Measurements from ENCODE around the gene FAM180A. TPM values are rescaled to one million over a fixed set of nuclear protein-coding genes. Genes with fewer than 3 reads are reported as not detected.

Gene FAM180A
- total and polyA plus RNA-seq, 2 donors (not counting 1 experiment from before 2014, with no cell fraction given): not detected

DNA sequence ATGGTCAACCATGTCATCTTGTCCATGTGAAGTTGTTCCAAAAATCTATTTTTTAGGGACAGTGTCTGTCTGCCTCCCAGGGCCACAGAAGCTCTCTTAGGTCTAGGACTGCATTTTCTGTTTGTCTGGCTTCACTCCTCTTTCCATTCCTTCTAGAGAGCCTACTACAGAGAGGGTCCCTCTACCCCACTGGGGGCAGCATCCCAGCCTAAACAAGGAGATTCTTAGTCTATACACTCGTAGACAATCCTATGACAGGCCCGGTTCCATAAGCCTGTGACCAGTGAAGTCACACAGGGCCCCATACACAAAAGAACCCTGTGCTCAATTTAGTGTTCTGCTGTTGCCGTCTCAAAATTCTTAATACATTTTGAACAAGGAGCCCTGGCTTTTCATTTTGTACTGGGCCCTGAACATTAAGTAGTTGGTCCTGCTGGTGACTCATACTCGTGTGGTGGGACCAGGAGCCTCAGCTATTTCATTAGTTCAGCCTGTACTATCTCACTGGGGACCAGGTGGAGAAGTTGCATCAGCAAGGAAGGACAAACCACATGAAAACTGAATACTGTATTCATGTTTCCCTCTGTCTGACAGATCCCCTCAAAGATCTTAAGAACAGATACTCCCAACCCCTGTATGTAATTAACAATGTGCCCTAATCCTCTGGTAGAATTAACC, 23.5 kb upstream of the FAM180A start:
- no peaks in the 10 kb centered on the region for H3K9me3 ChIP-seq (ENCODE audit: control extremely low read depth in 1 of 3, control insufficient read depth in 2 of 3, insufficient read depth in 1 of 3, low read length in 2 of 3)
- peaks cover 0 to 6% (median 2%) of the 10 kb centered on the region in 4 experiments for H3K27me3 ChIP-seq (replicated peaks in 1 of 4; ENCODE audit: control extremely low read depth in 1 of 4, control insufficient read depth in 3 of 4, insufficient read depth in 4 of 4, low read length in 3 of 4)
- H3K36me3 ChIP-seq (replicated peaks in 1 of 2; ENCODE audit: control extremely low read depth in 1 of 2, control insufficient read depth in 1 of 2, extremely low read depth in 1 of 2, insufficient read depth in 2 of 2, low read length in 1 of 2): no peaks in the 10 kb centered on the region
- H3K4me1 Mint-ChIP-seq: no peaks in the 10 kb centered on the region
- no peaks in the 10 kb centered on the region for H4K20me1 ChIP-seq (ENCODE audit: control insufficient read depth, insufficient read depth, low read length, poor library complexity, severe bottlenecking)
- H3K27me3 Mint-ChIP-seq: peaks cover 19% of the 10 kb centered on the region
- no peak overlapping the region for H3K4me2 ChIP-seq (replicated peaks; ENCODE audit: low read depth, low read length, poor library complexity, severe bottlenecking)
- WGBS (ENCODE audit: insufficient coverage): 79% methylated on average over 4 of the region's 4 CpGs
- TF ChIP-seq EZH2 (IDR thresholded peaks at IDR 0.05; ENCODE audit: borderline replicate concordance, insufficient read depth, low read depth, low read length, poor library complexity, severe bottlenecking): no peak
- TF ChIP-seq, protein P1, sequence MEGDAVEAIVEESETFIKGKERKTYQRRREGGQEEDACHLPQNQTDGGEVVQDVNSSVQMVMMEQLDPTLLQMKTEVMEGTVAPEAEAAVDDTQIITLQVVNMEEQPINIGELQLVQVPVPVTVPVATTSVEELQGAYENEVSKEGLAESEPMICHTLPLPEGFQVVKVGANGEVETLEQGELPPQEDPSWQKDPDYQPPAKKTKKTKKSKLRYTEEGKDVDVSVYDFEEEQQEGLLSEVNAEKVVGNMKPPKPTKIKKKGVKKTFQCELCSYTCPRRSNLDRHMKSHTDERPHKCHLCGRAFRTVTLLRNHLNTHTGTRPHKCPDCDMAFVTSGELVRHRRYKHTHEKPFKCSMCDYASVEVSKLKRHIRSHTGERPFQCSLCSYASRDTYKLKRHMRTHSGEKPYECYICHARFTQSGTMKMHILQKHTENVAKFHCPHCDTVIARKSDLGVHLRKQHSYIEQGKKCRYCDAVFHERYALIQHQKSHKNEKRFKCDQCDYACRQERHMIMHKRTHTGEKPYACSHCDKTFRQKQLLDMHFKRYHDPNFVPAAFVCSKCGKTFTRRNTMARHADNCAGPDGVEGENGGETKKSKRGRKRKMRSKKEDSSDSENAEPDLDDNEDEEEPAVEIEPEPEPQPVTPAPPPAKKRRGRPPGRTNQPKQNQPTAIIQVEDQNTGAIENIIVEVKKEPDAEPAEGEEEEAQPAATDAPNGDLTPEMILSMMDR (IDR thresholded peaks at IDR 0.05): no peak
- ATAC-seq (ENCODE audit: low read depth): no peak
- H2AFZ ChIP-seq (ENCODE audit: insufficient read depth, low read depth, low read length, poor library complexity, severe bottlenecking): no peak overlapping the region
- H3K4me3 ChIP-seq (ENCODE audit: control extremely low read depth in 1 of 5, extremely low read depth in 1 of 5, insufficient read depth in 1 of 5, low read depth in 2 of 5, low read length in 4 of 5): no peak overlapping the region
- H3K27ac Mint-ChIP-seq: no peak overlapping the region
- no peak for DNase-seq
- no peak overlapping the region for H3K4me3 Mint-ChIP-seq
- no peaks in the 10 kb centered on the region for H3K4me1 ChIP-seq (ENCODE audit: control insufficient read depth in 2 of 2, insufficient read depth in 2 of 2, low read length in 2 of 2)
- H3K79me2 ChIP-seq (ENCODE audit: control insufficient read depth, insufficient read depth, low read length): no peaks in the 10 kb centered on the region
- intact Hi-C loops (cut with micrococcal nuclease): no loop called here
- no peaks in the 10 kb centered on the region for H3K9me3 Mint-ChIP-seq (ENCODE audit: insufficient read depth)
- ChIA-PET POLR2A (no interaction called here), CTCF (no interaction called here)
- no peak overlapping the region for H3K9ac ChIP-seq (ENCODE audit: low read length)
- H3K27ac ChIP-seq (ENCODE audit: low read length in 2 of 2): no peak overlapping the region

DNA sequence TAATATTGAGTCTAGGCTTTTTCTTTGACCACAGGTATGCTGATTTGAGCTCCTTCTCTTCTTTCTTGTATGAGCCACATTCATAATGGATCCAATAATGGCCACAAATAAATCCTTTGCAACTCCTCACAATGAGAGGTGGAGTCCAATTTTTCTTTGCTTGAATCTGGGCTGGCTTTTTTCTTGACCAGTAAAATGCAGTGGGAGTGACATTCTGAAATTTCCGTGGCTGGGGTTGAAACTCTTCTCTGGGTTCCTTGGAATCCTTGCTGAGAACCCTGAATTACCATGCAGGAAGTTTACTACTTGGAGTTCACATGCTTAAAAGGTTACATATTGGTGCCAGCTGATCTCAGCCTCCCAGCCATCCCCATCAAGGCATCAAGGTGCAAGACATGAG, 22.4 kb upstream of the FAM180A start:
- ChIA-PET CTCF (no interaction called here), POLR2A (no interaction called here)
- no peaks in the 10 kb centered on the region for H3K4me1 ChIP-seq (ENCODE audit: control insufficient read depth in 2 of 2, insufficient read depth in 2 of 2, low read length in 2 of 2)
- ATAC-seq (ENCODE audit: low read depth) (no peak), DNase-seq (no peak)
- H3K36me3 ChIP-seq (replicated peaks in 1 of 2; ENCODE audit: control extremely low read depth in 1 of 2, control insufficient read depth in 1 of 2, extremely low read depth in 1 of 2, insufficient read depth in 2 of 2, low read length in 1 of 2): no peaks in the 10 kb centered on the region
- no peak overlapping the region for H3K4me2 ChIP-seq (replicated peaks; ENCODE audit: low read depth, low read length, poor library complexity, severe bottlenecking)
- H3K79me2 ChIP-seq (ENCODE audit: control insufficient read depth, insufficient read depth, low read length): no peaks in the 10 kb centered on the region
- no peaks in the 10 kb centered on the region for H4K20me1 ChIP-seq (ENCODE audit: control insufficient read depth, insufficient read depth, low read length, poor library complexity, severe bottlenecking)
- intact Hi-C loops (cut with micrococcal nuclease): no loop called here
- H3K9me3 ChIP-seq (ENCODE audit: control extremely low read depth in 1 of 3, control insufficient read depth in 2 of 3, insufficient read depth in 1 of 3, low read length in 2 of 3): no peaks in the 10 kb centered on the region
- H2AFZ ChIP-seq (ENCODE audit: insufficient read depth, low read depth, low read length, poor library complexity, severe bottlenecking): no peak overlapping the region
- 63% methylated on average over 1 of the region's 1 CpG for WGBS (ENCODE audit: insufficient coverage)
- TF ChIP-seq, protein P1 (IDR thresholded peaks at IDR 0.05): no peak
- TF ChIP-seq EZH2 (IDR thresholded peaks at IDR 0.05; ENCODE audit: borderline replicate concordance, insufficient read depth, low read depth, low read length, poor library complexity, severe bottlenecking): no peak
- no peak overlapping the region for H3K9ac ChIP-seq (ENCODE audit: low read length)
- Mint-ChIP-seq H3K9me3 (ENCODE audit: insufficient read depth) (no peaks in the 10 kb centered on the region), H3K27me3 (peaks cover 28% of the 10 kb centered on the region), H3K4me1 (no peaks in the 10 kb centered on the region), H3K4me3 (no peak overlapping the region), H3K27ac (no peak overlapping the region)
- no peak overlapping the region for H3K4me3 ChIP-seq (ENCODE audit: control extremely low read depth in 1 of 5, extremely low read depth in 1 of 5, insufficient read depth in 1 of 5, low read depth in 2 of 5, low read length in 4 of 5)
- no peak overlapping the region for H3K27ac ChIP-seq (ENCODE audit: low read length in 2 of 2)
- H3K27me3 ChIP-seq (replicated peaks in 1 of 4; ENCODE audit: control extremely low read depth in 1 of 4, control insufficient read depth in 3 of 4, insufficient read depth in 4 of 4, low read length in 3 of 4): peaks cover 0 to 6% (median 1%) of the 10 kb centered on the region in 4 experiments

All from B cell (primary cell).